Keratinocyte (primary cell): ENCODE measurements around the gene GIMAP8. TPM values are rescaled to one million over a fixed set of nuclear protein-coding genes. Genes with fewer than 3 reads are reported as not detected.

Experiments
- DNase-seq: peaks from one replicate; pipeline ENCODE4 v3.0.0-alpha.2; 2011; ENCODE audit warnings: low read depth, missing footprints, low spot score
- FAIRE-seq: peaks from 2 replicates; lab custom pipeline; 2011; peaks lifted over from hg19 to GRCh38; lab: Jason Lieb, UNC
- H2AFZ ChIP-seq: 2 replicates; pipeline ENCODE4 v1.6.0; 2012; ENCODE audit warnings: low read length, control low read depth, inconsistent platforms; ENCODE audit not compliant: control insufficient read depth
- H3K27ac ChIP-seq: 2 replicates; pipeline ENCODE4 v1.5.1; 2011; ENCODE audit warnings: low read length; ENCODE audit not compliant: control insufficient read depth, insufficient read depth
- H3K27me3 ChIP-seq: 3 replicates; pipeline ENCODE4 v1.6.0; 2011; ENCODE audit warnings: low read length; ENCODE audit not compliant: control insufficient read depth, insufficient read depth; ENCODE audit errors: extremely low read depth
- H3K36me3 ChIP-seq, 2 experiments: 2 replicates in 1 of 2; 3 replicates in 1 of 2; pipeline ENCODE4 v1.5.1; 2011; ENCODE audit warnings: low read length in 2 of 2, mild to moderate bottlenecking in 1 of 2; ENCODE audit not compliant: control insufficient read depth in 2 of 2, insufficient read depth in 2 of 2; ENCODE audit errors: extremely low read depth in 1 of 2
- H3K4me1 ChIP-seq: 3 replicates; pipeline ENCODE4 v1.5.1; 2011; ENCODE audit warnings: low read length; ENCODE audit not compliant: control insufficient read depth, insufficient read depth; ENCODE audit errors: extremely low read depth
- H3K4me2 ChIP-seq: 3 replicates; pipeline ENCODE4 v1.6.0; 2011; ENCODE audit warnings: low read depth, low read length; ENCODE audit not compliant: control insufficient read depth, insufficient read depth; ENCODE audit errors: extremely low read depth
- H3K4me3 ChIP-seq, 3 experiments: fragments of 200-600 bp in 1 of 3; sonication (generic) in 1 of 3; 2 replicates in 2 of 3; 3 replicates in 1 of 3; pipeline ENCODE4 v1.5.1; 2011 to 2016; ENCODE audit warnings: low read length in 3 of 3, mild to moderate bottlenecking in 3 of 3, control low read depth in 2 of 3, inconsistent platforms in 1 of 3, low read depth in 1 of 3, mixed read lengths in 1 of 3, mixed run types in 1 of 3, moderate library complexity in 1 of 3; ENCODE audit not compliant: control insufficient read depth in 2 of 3, insufficient read depth in 2 of 3; ENCODE audit errors: extremely low read depth in 1 of 3
- H3K79me2 ChIP-seq: 2 replicates; pipeline ENCODE4 v1.6.0; 2012; ENCODE audit warnings: low read length; ENCODE audit not compliant: control insufficient read depth, insufficient read depth
- H3K9ac ChIP-seq: 3 replicates; pipeline ENCODE4 v1.6.0; 2011; ENCODE audit warnings: low read length; ENCODE audit not compliant: control insufficient read depth, insufficient read depth; ENCODE audit errors: extremely low read depth
- H3K9me1 ChIP-seq: 3 replicates; pipeline ENCODE4 v1.6.0; 2011; ENCODE audit warnings: low read length; ENCODE audit not compliant: control insufficient read depth, insufficient read depth; ENCODE audit errors: extremely low read depth
- H3K9me3 ChIP-seq: 2 replicates; pipeline ENCODE4 v1.5.1; 2012; ENCODE audit warnings: low read depth, low read length; ENCODE audit not compliant: control insufficient read depth
- H4K20me1 ChIP-seq: 3 replicates; pipeline ENCODE4 v1.6.0; 2011; ENCODE audit warnings: low read length; ENCODE audit not compliant: control insufficient read depth, insufficient read depth; ENCODE audit errors: extremely low read depth
- CTCF ChIP-seq, 3 experiments: IDR thresholded peaks in 1 of 3; conservative IDR thresholded peaks in 1 of 3; optimal IDR thresholded peaks in 1 of 3; 2 replicates in 2 of 3; 3 replicates in 1 of 3; pipeline versions ENCODE3 to v1.5.1; 2011; ENCODE audit warnings: low read length in 3 of 3, mild to moderate bottlenecking in 3 of 3, moderate library complexity in 2 of 3, control low read depth in 1 of 3, inconsistent platforms in 1 of 3; ENCODE audit not compliant: insufficient read depth in 2 of 3; ENCODE audit errors: extremely low read depth in 1 of 3
- EZH2 ChIP-seq: IDR thresholded peaks from one replicate; pipeline ENCODE4 v1.6.1; 2012; ENCODE audit warnings: inconsistent platforms, mild to moderate bottlenecking, low read length, moderate library complexity
- dilution Hi-C: fragments of 300-500 bp; cut with MboI; formaldehyde crosslinking; loops from one replicate; pipeline ENCODE4 v1.7.0; 2020; ENCODE audit warnings: low sequenced_read_pairs; ENCODE audit not compliant: extremely low pct_ligation_motif_present
- polyA plus RNA-seq, 5 experiments: library from polyadenylated mRNA; depleted of rRNA in 3 of 5; stranded (reverse) in 3 of 5; stranded (forward) in 1 of 5; unstranded in 1 of 5; fragments of >200 nt; gene quantifications; 1 replicate in 1 of 5; 2 replicates in 3 of 5; 3 replicates in 1 of 5; pipeline versions ENCODE4 v1.2.1 to v1.2.3, GENCODE V29; 2011 to 2012; ENCODE audit warnings: missing spikeins in 2 of 5, low read depth in 1 of 5, low replicate concordance in 1 of 5

The GIMAP8 gene
- polyA plus RNA-seq, 1 donor (not counting 4 experiments of a cell fraction or from before 2014, with no cell fraction given), result 0.26 TPM

DNA sequence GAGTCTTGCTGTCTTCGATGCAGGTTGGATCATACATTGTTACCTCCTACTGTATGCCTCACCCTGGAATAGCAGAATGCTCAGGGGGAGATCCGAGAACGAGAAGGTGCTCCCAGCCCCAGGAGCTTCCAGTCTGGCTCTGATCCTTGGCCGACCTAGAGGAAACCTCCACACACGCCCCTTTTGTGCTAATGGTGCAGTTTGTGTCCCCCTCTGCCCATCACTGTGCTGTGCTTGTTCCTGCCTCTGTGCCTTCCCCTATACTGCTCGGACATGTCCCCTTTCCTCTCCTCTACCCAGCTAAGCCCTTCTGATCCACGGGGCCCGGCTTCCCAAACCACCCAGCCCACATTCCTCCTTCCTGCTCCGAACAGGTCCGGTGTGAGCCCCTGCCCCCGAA, 38.8 kb upstream of the GIMAP8 start:
- FAIRE-seq (no peak), DNase-seq (no peak)
- no peak for TF ChIP-seq CTCF (optimal IDR thresholded peaks at IDR 0.05 in 1 of 3, IDR thresholded peaks at IDR 0.05 in 1 of 3, conservative IDR thresholded peaks at IDR 0.05 in 1 of 3; ENCODE audit: extremely low read depth in 1 of 3, insufficient read depth in 2 of 3, low read length in 3 of 3)
- no peak for TF ChIP-seq EZH2
- dilution Hi-C loops, result no loop called here
- Histone ChIP-seq H3K4me2 (no peak overlapping the region), H3K4me3 (no peak overlapping the region), H3K9ac (no peak overlapping the region), H3K9me1 (no peaks in the 10 kb centered on the region), H3K79me2 (no peaks in the 10 kb centered on the region), H4K20me1 (no peaks in the 10 kb centered on the region), H3K4me1 (peaks cover 9% of the 10 kb centered on the region), H2AFZ (no peak overlapping the region), H3K27ac (no peak overlapping the region), H3K36me3 (no peaks in the 10 kb centered on the region), H3K9me3 (no peaks in the 10 kb centered on the region), H3K27me3 (no peaks in the 10 kb centered on the region)

- Histone ChIP-seq H3K36me3 (no peaks in the 10 kb centered on the region), H3K9me1 (no peaks in the 10 kb centered on the region), H3K27ac (no peak overlapping the region), H3K79me2 (no peaks in the 10 kb centered on the region), H3K9me3 (no peaks in the 10 kb centered on the region), H4K20me1 (no peaks in the 10 kb centered on the region), H3K4me1 (peaks cover 9% of the 10 kb centered on the region), H3K9ac (no peak overlapping the region), H3K4me2 (no peak overlapping the region), H2AFZ (no peak overlapping the region), H3K4me3 (no peak overlapping the region), H3K27me3 (no peaks in the 10 kb centered on the region)
- TF ChIP-seq EZH2 (no peak), CTCF (optimal IDR thresholded peaks at IDR 0.05 in 1 of 3, IDR thresholded peaks at IDR 0.05 in 1 of 3, conservative IDR thresholded peaks at IDR 0.05 in 1 of 3; ENCODE audit: extremely low read depth in 1 of 3, insufficient read depth in 2 of 3, low read length in 3 of 3) (no peak)
- no peak for DNase-seq
- dilution Hi-C loops, result no loop called here
- FAIRE-seq, result no peak
These were observed 38.4 kb upstream of the GIMAP8 start for GRCh38 chr7:150412016-150412415.
